ENCODE measurements around the gene LONP2.
"Not testable (repeated sequence)": the region's sequence is repeated elsewhere in the genome, so short reads cannot be mapped to it uniquely, and the experiment has no call there.

LONP2 gene

GRCh38 chr16:48340054-48340453, 96.0 kb downstream of the LONP2 start:
- DNase-seq: no peak

DNA sequence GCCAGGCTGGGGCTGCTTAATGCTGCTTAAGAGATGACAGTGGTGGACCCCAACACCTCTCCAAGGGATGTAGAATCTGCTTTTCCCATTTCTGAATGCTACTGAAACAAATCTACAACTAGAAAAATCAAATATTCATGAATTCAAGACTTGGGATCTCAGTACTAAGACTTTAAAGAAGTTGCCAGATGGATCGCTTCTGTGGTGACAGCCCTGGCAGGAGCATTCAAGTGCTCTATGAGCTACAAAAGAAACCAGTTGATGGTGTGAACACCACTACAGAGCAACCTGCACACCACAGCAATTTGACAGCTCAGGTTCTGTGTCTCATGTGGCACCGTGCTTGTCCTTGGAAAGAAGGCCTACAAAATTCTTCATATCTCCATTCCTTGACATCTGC, 98.5 kb downstream of the LONP2 start:
- DNase-seq: no peak

GRCh38 chr16:48347191-48347865, 103.2 kb downstream of the LONP2 start:
- no peak for DNase-seq

GRCh38 chr16:48347980-48348379, 103.9 kb downstream of the LONP2 start:
- DNase-seq: no peak

DNA sequence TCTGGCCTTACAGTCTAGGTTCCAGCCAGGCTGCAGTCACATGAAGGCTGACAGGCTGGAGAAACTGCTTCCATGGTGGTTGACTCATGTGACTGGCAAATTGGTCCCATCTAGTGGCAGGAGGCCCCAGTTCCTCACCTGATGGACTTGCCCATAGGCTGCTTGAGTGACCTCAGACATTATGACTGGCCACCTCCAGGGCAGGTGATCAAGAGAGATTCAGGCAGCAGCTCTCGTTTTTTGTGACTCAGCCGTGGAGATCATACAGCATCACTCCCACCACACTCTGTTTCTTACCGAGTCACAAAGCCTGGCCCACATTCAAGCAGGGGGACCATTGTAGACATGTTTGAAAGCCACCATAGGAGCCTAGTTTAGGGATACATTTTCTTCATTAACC, 106.6 kb downstream of the LONP2 start:
- DNase-seq: no peak

- DNase-seq: no peak
These were observed 108.7 kb downstream of the LONP2 start for GRCh38 chr16:48352648-48353390.

GRCh38 chr16:48353565-48354163, 109.6 kb downstream of the LONP2 start:
- DNase-seq: peak; percentile 18 to 34 (median 24)

GRCh38 chr16:48354385-48354784, 110.3 kb downstream of the LONP2 start:
- DNase-seq: not testable (repeated sequence)

- DNase-seq: no peak
These were observed 111.1 kb downstream of the LONP2 start for GRCh38 chr16:48354877-48355855.

DNA sequence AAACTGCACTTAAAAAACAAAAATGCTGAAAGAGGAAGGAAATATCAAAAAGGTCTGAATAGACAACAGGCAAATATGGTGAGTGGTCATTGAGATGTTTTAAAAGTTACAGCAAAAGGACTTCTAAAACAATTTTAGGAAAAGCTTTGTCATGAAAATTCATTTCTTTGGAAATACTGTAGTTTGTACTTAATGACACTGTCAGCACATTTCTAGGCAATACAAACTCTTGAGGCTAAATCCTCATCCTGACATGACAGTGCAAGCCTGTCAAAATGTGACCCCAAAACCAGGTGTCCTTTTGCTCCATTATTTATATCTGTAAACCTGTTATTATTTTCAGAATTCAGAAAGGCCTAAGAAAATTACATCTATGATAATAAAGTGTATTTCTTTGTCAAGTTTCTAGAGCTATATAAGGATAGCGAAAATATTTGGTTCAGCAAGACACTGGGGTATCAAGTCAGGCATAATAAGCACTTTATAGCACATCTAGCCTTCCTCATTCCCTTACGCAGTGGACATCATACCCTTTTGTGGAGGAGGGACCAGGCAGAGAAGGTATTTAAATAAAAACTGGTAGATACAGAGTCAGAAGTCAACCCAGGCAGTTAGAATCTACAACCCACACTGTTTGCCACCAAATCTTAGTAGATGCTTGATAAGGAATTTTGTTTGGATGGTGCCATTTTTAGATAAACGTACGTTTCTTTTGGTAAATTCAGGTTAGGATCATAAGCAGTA, 112.7 kb downstream of the LONP2 start:
- no peak for DNase-seq

GRCh38 chr16:48358419-48358818, 114.3 kb downstream of the LONP2 start:
- DNase-seq: no peak

- DNase-seq: no peak
These were observed 115.9 kb downstream of the LONP2 start for GRCh38 chr16:48359983-48360382.

DNA sequence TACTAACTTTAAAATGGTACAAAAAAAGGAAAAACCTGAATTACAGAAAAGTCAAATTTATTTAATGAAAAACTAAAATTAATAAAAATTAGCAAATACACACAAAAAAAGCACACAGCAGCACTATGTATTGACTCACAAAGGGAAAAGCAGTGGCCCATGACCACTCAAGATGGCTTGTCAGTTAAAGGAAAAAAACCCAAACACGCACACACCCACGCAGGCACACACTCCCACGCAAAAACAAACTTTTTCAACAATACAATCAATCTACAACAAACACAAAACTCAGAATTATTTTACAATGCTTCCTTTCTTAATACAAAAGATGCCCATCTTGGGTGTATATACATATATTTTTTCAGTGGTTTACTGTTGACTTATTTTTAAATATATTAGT, 116.9 kb downstream of the LONP2 start:
- no peak for DNase-seq

DNA sequence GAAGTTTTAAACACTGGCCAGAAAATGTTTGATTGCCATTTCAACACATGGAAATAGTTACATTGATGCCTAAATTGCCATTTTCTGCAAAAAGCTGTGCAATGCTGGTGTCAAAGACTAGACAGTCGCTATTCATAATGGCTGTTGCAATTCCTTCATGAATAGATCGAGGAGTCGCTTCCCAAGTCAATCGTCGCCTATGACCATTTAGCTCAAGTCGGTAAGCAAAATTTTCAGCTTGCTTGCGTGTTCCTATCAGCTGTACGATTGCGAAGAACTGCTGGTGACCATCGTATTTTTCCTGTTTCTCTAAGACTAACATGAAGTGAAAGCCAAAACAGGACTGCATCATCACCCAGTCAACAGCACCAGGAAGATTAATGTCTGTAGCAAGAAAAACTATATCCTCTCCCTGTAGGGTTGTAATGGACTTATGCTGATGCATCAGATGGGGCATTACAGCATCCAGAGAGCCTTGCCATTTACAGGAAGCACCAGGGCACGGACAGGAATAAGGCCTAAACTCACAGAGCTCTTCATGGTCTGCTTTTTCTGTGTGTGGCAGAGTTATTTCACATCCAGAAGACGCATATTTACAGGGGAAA, 117.5 kb downstream of the LONP2 start:
- DNase-seq: no peak

DNA sequence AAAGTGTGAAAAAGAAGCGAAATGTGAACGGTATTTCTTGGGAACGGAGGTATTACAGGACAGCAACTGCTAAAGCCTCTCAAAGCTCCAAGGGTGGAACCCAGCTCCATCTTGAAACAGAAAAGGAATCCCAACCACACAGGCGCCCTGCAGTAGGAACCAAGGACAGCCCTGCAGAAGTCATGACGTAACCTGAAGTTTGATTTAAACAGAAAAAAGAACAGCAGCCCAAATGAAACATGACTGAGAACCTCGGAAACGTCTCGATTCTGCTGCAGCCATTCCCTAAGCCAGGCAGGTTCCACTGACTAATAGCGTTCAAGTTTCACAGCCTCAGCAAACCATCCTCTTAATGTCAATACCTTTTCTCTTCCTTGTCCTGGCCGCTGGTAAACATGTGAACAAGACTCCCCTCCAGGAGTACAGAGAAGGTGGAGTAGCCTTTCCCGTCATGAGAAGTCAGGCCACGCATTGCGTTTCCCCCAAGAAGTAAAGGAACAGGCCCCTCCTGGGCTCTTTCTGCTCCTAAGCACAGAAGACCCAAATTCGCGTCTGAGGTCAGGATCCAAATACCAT, 121.0 kb downstream of the LONP2 start:
- no peak for DNase-seq

GRCh38 chr16:48365601-48366164, 121.6 kb downstream of the LONP2 start:
- peak; percentile 46 to 61 (median 56) for DNase-seq

- no peak for DNase-seq
These were observed 122.3 kb downstream of the LONP2 start for GRCh38 chr16:48366165-48367093.

GRCh38 chr16:48367441-48368049, 123.4 kb downstream of the LONP2 start:
- DNase-seq: no peak

DNA sequence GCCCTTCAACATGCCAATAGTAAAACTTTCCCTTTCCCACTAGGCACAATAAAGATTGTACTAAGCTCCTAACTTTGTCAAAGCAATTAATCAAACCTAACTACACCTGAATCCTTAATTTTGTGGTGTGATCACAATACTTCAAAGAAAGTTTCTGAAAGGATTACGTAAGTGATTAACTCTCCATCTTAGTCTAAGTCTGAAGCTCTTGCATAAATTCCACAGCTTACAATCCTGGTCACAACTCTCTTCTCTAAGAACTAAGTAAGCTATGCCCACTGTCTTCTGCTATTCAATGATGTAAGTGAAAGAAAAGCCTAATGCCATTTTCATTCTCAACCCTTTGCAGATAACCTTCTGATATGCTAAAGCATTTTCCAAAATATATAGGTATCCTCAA, 125.7 kb downstream of the LONP2 start:
- no peak for DNase-seq
